ENCODE results near the gene CASP7.
"Not testable (repeated sequence)": the region's sequence is repeated elsewhere in the genome, so short reads cannot be mapped to it uniquely, and the experiment has no call there.

CASP7 gene

DNA sequence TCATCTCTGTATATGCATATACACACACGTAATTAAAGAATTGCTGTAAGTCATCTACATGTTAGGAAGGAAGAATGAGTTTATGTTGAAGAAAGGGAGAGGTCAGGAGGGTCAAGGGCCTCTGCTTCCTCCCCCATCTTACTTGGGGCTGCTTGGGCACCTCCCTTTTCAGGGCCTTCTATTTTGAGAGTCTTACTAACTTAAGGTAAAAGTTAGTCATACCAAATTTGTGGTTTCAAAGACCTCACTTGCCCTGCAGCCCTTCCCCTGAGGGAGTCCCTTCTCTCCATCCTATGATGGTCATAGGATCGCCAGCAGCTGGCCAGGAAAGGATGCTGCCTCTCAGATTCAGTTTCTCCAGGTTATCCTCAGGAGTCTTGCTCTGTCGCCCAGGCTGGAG is 74.4 kb downstream of the CASP7 start:
- DNase-seq (ENCODE audit: low read depth in 2 of 2), result no peak

DNA sequence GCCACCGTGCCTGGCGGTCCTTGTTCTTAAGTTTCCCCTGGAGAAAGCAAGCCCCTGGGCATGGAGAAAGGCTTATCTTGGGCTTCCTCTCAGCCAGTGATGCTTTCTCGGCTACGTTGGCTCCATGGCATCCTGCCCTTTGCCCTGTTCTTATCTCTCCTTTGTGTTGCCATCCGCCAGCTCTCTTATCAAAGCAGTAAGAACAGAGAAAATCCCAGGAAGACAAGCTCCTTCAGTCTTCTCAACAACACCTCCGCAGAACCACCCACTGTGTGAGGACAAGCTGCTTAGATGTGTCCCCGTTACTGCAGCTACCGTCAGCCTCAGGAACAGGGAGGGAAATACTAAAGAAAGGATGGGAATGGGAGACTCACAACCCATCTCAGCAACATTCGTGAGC is 75.1 kb downstream of the CASP7 start:
- no peak for DNase-seq (ENCODE audit: low read depth in 2 of 2)

DNA sequence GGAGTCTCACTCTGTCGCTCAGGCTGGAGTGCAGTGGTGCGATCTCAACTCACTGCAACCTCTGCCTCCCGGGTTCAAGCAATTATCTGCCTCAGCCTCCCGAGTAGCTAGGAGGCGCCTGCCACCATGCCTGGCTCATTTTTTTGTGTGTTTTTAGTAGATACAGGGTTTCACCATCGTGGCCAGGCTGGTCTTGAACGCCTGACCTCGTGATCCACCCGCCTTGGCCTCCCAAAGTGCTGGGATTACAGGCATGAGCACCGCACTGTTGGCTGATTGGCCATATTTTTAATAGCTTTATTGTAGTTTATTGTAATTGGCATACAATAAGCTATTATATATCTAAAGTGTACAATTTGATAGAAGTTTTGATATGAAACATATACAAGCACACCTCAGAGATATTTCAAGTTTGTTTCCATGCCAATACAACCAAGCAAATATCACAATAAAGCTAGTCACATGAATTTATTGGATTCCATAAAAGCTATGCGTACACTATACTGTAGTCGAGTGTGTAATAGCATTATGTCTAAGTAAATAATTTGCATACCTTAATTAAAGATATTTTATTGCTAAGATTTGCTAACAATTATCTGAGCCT is 77.3 kb downstream of the CASP7 start:
- no peak for DNase-seq (ENCODE audit: low read depth in 2 of 2)

DNA sequence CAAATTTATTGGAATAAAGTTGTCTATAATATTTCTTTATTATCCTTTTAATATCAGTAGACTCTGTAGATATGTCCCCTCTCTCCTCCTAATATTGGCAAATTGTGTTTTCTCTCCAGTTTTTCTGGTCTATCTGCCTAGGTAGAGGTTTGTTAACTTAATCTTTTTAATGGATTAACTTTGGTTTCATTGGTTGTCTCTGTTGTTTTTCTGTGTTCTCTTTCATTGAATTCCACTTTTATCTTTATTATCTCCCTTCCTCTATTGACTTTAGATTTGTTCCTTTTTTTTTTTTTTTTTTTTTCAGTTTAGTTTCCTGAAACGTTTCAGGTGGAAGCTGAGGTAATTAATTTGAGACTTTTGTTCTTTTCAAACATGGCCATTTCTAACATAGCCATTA is 82.4 kb downstream of the CASP7 start:
- no peak for DNase-seq (ENCODE audit: low read depth in 2 of 2)

DNA sequence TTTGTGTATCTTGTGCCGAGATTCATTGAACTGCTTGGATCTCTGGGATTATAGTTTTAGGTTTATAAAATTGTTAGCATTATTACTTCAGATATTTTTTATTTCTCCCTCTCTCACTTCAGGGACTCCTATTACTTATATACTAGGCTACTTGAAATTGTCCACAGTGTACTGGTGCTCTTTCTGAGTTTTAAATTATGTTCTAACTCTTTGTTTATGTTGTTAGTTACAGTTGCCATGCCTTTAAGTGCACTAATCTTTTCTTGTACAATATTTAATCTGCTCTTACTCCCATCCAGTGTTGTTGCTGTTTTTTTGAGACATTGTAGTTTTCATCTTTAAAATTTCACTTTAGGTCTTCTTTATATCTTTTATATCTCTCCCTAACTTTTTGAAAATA is 84.9 kb downstream of the CASP7 start:
- no peak for DNase-seq (ENCODE audit: low read depth in 2 of 2)

DNA sequence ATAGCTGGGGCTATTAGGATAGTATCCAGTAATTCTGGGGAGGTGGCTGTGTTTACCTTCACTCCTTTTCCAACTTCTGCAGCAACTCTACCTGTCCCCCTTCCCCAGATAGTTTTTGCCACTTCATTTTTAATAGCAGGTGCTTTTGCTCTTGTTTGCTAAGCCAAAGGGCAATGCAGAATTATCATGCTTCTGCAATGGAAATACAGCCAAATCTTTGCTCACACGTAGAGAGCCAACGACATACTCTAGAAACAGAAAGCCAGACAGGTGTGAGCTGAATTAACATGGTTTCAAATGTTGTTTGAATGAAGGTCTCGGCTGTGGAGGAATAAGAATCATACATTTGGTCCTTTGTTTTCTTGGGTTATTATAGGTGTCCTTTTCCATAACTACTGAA is 86.2 kb downstream of the CASP7 start:
- no peak for DNase-seq (ENCODE audit: low read depth in 2 of 2)

DNA sequence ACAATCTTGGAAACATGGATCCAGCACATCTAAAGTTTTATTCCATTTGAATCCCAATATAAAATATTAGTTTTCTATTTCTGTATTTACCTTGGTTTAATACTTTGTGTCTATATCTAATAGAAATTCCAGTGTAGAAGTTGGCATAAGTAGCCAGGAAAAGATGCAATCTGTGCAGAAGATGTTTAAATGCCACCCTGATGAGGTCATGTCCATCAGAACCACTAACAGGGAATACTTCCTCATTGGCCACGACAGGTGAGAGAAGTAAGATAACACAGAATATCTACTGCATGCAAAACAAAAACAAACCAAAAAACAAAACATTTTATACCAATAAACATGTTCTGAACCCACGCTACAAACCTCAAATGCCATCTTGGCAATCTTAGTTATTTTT is 87.5 kb downstream of the CASP7 start:
- DNase-seq (ENCODE audit: low read depth in 2 of 2), result no peak

DNA sequence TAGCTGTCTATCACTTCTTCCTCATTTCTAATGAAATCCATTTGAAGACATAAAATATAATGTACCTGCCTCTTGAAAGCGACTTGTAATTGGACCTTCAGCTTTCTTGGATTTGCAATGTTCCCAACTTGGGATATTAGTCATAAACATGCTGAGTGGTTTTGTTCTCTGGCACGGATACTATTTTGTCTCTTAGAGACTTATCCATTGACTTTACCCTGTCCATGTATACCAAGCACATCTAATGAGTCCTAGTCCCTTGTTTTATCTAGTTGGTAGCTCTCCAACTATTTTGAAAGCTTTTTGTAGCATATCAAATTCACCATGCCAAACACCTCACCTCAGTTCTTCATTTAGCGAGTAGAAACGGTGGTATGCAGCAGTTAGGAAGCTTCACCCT is 90.6 kb downstream of the CASP7 start:
- no peak for DNase-seq (ENCODE audit: low read depth in 2 of 2)

DNA sequence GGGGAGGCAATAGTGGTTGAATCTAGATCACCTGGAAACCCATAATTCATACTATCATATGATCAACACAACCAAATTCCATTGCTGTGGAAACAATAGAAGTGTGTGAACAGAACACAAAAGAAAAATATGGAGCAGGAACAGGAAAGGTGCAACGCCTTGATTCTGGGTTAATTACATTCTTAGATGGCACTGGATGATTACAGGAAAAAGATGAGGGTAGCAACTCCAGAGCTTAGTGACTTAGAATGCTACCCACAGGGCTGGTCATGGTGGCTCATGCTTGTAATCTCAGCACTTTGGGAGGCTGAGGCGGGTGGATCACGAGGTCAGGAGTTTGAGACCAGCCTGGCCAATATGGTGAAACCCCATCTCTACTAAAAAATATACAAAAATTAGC is 91.4 kb downstream of the CASP7 start:
- not testable (repeated sequence) for DNase-seq (ENCODE audit: low read depth in 2 of 2)

DNA sequence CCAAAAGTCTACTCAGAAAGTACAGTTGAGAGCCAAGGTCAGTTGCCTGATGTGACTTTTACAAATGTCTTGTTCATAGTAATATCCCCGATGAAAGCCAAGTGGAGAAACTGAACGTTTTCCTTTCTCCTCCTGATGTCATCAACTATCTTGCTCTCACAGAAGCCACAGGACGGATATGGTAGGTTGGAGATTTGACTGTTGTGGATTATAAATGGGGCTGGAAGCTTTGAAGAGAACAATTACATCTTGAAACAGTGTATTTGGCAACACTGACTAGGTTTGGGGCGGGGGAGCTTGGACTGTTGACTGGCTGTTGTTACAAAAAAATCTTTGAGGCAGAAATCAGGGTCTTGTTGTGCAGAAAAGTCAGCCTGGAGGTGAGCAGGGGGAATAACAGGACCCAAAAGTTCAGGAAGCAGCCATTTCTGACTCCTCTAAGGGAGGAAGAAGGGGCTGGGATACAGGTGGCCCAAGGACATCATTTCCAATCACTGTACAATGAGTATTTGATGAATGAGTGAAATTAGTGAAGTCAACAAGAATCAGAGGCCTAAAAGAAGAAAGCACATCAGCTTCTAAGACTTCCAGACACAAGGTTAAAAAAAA is 96.1 kb downstream of the CASP7 start:
- no peak for DNase-seq (ENCODE audit: low read depth in 2 of 2)

DNA sequence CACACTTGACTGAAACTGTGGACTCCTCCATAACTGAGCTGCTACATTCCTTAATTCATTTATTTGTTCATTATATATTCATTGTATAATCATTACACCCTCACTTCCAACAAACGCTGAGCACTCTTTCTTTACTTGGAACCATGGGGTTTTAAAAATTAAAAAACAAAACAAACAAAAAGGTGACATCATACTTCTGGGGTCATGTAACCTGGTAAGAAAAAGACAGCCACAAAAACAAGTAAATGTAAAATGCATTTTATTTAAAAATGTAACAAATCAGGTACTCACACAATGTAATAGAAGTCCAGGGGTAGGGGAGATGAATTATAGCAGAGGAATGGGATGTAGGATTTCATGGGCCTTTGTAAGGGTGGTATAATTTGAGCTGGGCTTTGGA is 96.8 kb downstream of the CASP7 start:
- no peak for DNase-seq (ENCODE audit: low read depth in 2 of 2)

Measured in stimulated activated CD4-positive, alpha-beta T cell treated with anti-CD3 and anti-CD28 coated beads, Interleukin-4, amount 100 ng/mL, for 48 hours (primary cell).